ENCODE measurements around the gene ARHGAP21.

DNA sequence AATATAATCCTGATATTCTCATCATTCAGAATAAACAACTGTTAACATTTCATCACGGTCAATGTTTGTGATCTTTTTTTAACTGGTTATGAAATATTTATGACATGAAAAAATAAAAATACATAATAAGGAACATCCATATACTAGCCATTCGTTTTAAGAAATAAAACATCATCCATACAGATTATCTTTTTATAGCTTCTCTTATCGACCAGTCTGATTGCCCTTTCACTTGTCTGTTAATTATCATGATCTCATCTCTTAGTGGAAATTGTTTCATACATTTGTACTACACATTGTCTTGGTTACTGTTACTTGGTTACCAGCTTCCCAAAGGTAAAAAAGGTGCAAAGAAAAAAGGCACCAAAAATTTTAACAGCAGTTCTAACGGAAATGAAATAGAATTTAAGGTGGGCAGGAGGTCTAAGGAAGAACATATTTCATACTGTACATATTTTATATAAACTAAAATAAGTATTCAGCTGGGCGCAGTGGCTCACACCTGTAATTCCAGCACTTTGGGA lies 8.4 kb downstream of the ARHGAP21 start:
- TF ChIP-seq, protein P1, sequence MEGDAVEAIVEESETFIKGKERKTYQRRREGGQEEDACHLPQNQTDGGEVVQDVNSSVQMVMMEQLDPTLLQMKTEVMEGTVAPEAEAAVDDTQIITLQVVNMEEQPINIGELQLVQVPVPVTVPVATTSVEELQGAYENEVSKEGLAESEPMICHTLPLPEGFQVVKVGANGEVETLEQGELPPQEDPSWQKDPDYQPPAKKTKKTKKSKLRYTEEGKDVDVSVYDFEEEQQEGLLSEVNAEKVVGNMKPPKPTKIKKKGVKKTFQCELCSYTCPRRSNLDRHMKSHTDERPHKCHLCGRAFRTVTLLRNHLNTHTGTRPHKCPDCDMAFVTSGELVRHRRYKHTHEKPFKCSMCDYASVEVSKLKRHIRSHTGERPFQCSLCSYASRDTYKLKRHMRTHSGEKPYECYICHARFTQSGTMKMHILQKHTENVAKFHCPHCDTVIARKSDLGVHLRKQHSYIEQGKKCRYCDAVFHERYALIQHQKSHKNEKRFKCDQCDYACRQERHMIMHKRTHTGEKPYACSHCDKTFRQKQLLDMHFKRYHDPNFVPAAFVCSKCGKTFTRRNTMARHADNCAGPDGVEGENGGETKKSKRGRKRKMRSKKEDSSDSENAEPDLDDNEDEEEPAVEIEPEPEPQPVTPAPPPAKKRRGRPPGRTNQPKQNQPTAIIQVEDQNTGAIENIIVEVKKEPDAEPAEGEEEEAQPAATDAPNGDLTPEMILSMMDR (IDR thresholded peaks at IDR 0.05) = no peak
- no peak for TF ChIP-seq POLR2A (IDR thresholded peaks at IDR 0.05)

Measured in esophagus squamous epithelium (tissue), 4 donors.